Gastrocnemius medialis (tissue), 4 donors: ENCODE measurements around the gene IMMT.

Source experiments
- POLR2A ChIP-seq, 2 donors: fragments of 450-650 bp; IDR thresholded peaks; one replicate each; pipeline ENCODE4 v1.6.1; 2017; ENCODE audit warnings: antibody characterized with exemption in 2 of 2, mild to moderate bottlenecking in 2 of 2, moderate library complexity in 2 of 2
- TF ChIP-seq, protein P1 (sequence below), 5 experiments: fragments of 450-650 bp in 3 of 5; fragments of 200-600 bp in 2 of 5; sonication (generic) in 2 of 5; IDR thresholded peaks in 4 of 5; conservative IDR thresholded peaks in 1 of 5; 1 replicate in 4 of 5; 2 replicates in 1 of 5; pipeline ENCODE4 v1.5.1; 2016 to 2019; ENCODE audit warnings: antibody characterized with exemption in 5 of 5, mild to moderate bottlenecking in 3 of 5, moderate library complexity in 3 of 5

DNA sequence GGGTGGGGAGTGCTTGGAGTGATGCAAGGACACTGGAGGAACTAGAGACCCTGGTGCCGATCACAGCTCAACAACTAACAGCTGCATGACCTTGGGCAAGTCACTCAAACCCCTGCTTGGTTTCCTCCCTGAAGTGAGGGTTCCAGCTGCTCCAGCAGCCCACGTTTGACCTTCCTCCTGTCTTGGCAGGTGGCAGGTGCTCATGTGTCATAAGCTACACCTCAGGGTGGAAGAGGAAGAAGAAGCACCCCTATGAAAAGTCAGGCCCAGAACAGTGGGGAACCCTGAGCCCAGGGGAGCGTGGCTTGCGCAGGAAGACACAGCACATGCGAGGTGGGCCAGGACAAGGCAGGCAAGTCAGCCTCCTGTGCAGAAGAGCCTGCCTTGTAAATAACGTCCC lies 46.3 kb upstream of the IMMT start:
- TF ChIP-seq, protein P1, sequence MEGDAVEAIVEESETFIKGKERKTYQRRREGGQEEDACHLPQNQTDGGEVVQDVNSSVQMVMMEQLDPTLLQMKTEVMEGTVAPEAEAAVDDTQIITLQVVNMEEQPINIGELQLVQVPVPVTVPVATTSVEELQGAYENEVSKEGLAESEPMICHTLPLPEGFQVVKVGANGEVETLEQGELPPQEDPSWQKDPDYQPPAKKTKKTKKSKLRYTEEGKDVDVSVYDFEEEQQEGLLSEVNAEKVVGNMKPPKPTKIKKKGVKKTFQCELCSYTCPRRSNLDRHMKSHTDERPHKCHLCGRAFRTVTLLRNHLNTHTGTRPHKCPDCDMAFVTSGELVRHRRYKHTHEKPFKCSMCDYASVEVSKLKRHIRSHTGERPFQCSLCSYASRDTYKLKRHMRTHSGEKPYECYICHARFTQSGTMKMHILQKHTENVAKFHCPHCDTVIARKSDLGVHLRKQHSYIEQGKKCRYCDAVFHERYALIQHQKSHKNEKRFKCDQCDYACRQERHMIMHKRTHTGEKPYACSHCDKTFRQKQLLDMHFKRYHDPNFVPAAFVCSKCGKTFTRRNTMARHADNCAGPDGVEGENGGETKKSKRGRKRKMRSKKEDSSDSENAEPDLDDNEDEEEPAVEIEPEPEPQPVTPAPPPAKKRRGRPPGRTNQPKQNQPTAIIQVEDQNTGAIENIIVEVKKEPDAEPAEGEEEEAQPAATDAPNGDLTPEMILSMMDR (IDR thresholded peaks at IDR 0.05 in 4 of 5, conservative IDR thresholded peaks at IDR 0.05 in 1 of 5): no peak
- no peak for TF ChIP-seq POLR2A (IDR thresholded peaks at IDR 0.05)
